Measurements from ENCODE around the gene EIF2B5. TPM values are rescaled to one million over a fixed set of nuclear protein-coding genes. Genes with fewer than 3 reads are reported as not detected.
A peak's percentile ranks its signal among the peaks of the same experiment; 100 is the strongest.

The EIF2B5 gene
- total RNA-seq, 1 donor from 2014 or later, result 44.2 TPM

- peak; percentile 99 for DNase-seq
These were observed 39.7 kb downstream of the EIF2B5 start, which contains the start of gene AP2M1 for GRCh38 chr3:184174646-184175492. TSS of gene AP2M1 (plus strand) at chr3:184174855. CDS start at chr3:184176994, 2,139 bp downstream.

GRCh38 chr3:184175506-184175905 is 40.3 kb downstream of the EIF2B5 start:
- no peak for DNase-seq

GRCh38 chr3:184175981-184176376 is 40.8 kb downstream of the EIF2B5 start:
- no peak for DNase-seq

GRCh38 chr3:184176377-184177330 is 41.5 kb downstream of the EIF2B5 start:
- DNase-seq, result peak; percentile 91

GRCh38 chr3:184177331-184177731 is 42.2 kb downstream of the EIF2B5 start:
- DNase-seq, result peak; percentile 56

- DNase-seq, result no peak
These were observed 42.7 kb downstream of the EIF2B5 start for GRCh38 chr3:184177767-184178306.

GRCh38 chr3:184178521-184179138 is 43.5 kb downstream of the EIF2B5 start:
- DNase-seq, result no peak

GRCh38 chr3:184180165-184180564 is 45.0 kb downstream of the EIF2B5 start:
- peak; percentile 72 for DNase-seq

- DNase-seq, result no peak
These were observed 46.4 kb downstream of the EIF2B5 start for GRCh38 chr3:184181596-184181995.

GRCh38 chr3:184183679-184184078 is 48.5 kb downstream of the EIF2B5 start:
- no peak for DNase-seq

GRCh38 chr3:184184546-184185230 is 49.5 kb downstream of the EIF2B5 start:
- DNase-seq, result no peak

GRCh38 chr3:184185461-184186183 is 50.5 kb downstream of the EIF2B5 start:
- peak; percentile 100 for DNase-seq

GRCh38 chr3:184186184-184186901 is 51.2 kb downstream of the EIF2B5 start, which contains the start of gene ABCF3:
TSS of gene ABCF3 (plus strand) at chr3:184186199. CDS start at chr3:184186208, 9 bp downstream.
- DNase-seq, result peak; percentile 56

- peak; percentile 13 for DNase-seq
These were observed 51.7 kb downstream of the EIF2B5 start for GRCh38 chr3:184186902-184187207.

GRCh38 chr3:184188080-184188479 is 52.9 kb downstream of the EIF2B5 start:
- DNase-seq, result no peak

GRCh38 chr3:184189421-184189820 is 54.3 kb downstream of the EIF2B5 start:
- no peak for DNase-seq

- no peak for DNase-seq
These were observed 57.7 kb downstream of the EIF2B5 start for GRCh38 chr3:184192889-184193288.

- no peak for DNase-seq
These were observed 58.9 kb downstream of the EIF2B5 start for GRCh38 chr3:184193991-184194539.
